NK-92 treated with Interleukin-12 subunit alpha and Interleukin-12 subunit beta, amount 100 ng/mL, for 24 hours (cell line): Measurements from ENCODE around the gene STK17B.

Experiments
- DNase-seq: peaks from one replicate; lab custom pipeline; 2025; lab: John Stamatoyannopoulos, UW

The STK17B gene

GRCh38 chr2:196183528-196184231 is 12.3 kb upstream of the STK17B start:
- no peak for DNase-seq

- no peak for DNase-seq
Observed at GRCh38 chr2:196183172-196183473, 11.7 kb upstream of the STK17B start.

- DNase-seq: no peak
Observed at GRCh38 chr2:196182439-196183171, 11.2 kb upstream of the STK17B start.

GRCh38 chr2:196181484-196181883 is 10.1 kb upstream of the STK17B start:
- DNase-seq: no peak

- DNase-seq: no peak
Observed at GRCh38 chr2:196177124-196177523, 5.7 kb upstream of the STK17B start.

GRCh38 chr2:196176142-196176738 is 4.9 kb upstream of the STK17B start:
- DNase-seq: peak; percentile 81

GRCh38 chr2:196174404-196174803 is 3.0 kb upstream of the STK17B start:
- DNase-seq: no peak

GRCh38 chr2:196173505-196173904 is 2.1 kb upstream of the STK17B start:
- DNase-seq: no peak

GRCh38 chr2:196172951-196173350 is 1.6 kb upstream of the STK17B start:
- no peak for DNase-seq

- no peak for DNase-seq
Observed at GRCh38 chr2:196171946-196172345, 568 bp upstream of the STK17B start.

GRCh38 chr2:196170606-196171247 is 651 bp downstream of the STK17B start:
- no peak for DNase-seq

GRCh38 chr2:196170213-196170605 is 1.2 kb downstream of the STK17B start:
- DNase-seq: no peak

GRCh38 chr2:196169516-196169915 is 1.9 kb downstream of the STK17B start:
- DNase-seq: no peak

GRCh38 chr2:196168181-196168580 is 3.2 kb downstream of the STK17B start:
- no peak for DNase-seq

GRCh38 chr2:196167666-196168065 is 3.7 kb downstream of the STK17B start:
- no peak for DNase-seq

GRCh38 chr2:196166876-196167275 is 4.5 kb downstream of the STK17B start:
- DNase-seq: no peak

GRCh38 chr2:196165016-196165415 is 6.4 kb downstream of the STK17B start:
- no peak for DNase-seq

- no peak for DNase-seq
Observed at GRCh38 chr2:196163285-196163684, 8.1 kb downstream of the STK17B start.

- DNase-seq: no peak
Observed at GRCh38 chr2:196162586-196163175, 8.7 kb downstream of the STK17B start.

GRCh38 chr2:196160946-196161345 is 10.4 kb downstream of the STK17B start:
- no peak for DNase-seq

- no peak for DNase-seq
Observed at GRCh38 chr2:196160101-196160500, 11.3 kb downstream of the STK17B start.

- DNase-seq: no peak
Observed at GRCh38 chr2:196159221-196159892, 12.0 kb downstream of the STK17B start.
